Activated CD4-positive, alpha-beta memory T cell treated with anti-CD3 and anti-CD28 coated beads, Interleukin-2, amount 10 ng/mL, durations not matched to agents 7 days and 5 days (primary cell): ENCODE measurements around the gene MYLK. TPM values are rescaled to one million over a fixed set of nuclear protein-coding genes. Genes with fewer than 3 reads are reported as not detected.
"Not testable (repeated sequence)": the region's sequence is repeated elsewhere in the genome, so short reads cannot be mapped to it uniquely, and the experiment has no call there.

ENCODE experiments used
- CTCF ChIA-PET: fragments of 350-600 bp; sonication (Branson Sonifier 250); formaldehyde crosslinking; loops from one replicate; lab custom pipeline; 2021; ENCODE audit warnings: antibody characterized with exemption, inconsistent platforms; lab: Charles Lee
- POLR2A ChIA-PET: fragments of 350-600 bp; sonication (Branson Sonifier 250); formaldehyde crosslinking; loops from one replicate; lab custom pipeline; 2021; ENCODE audit warnings: antibody characterized with exemption; lab: Charles Lee
- DNase-seq: peaks from one replicate; pipeline ENCODE4 v3.0.0-alpha.2; 2020
- H3K27ac Mint-ChIP-seq: one replicate; pipeline ENCODE4 v1.8.0; 2021; ENCODE audit warnings: mild to moderate bottlenecking, mixed read lengths
- H3K27me3 Mint-ChIP-seq: one replicate; pipeline ENCODE4 v1.8.0; 2021; ENCODE audit warnings: mixed read lengths
- H3K36me3 Mint-ChIP-seq: one replicate; pipeline ENCODE4 v1.8.0; 2021; ENCODE audit warnings: low read depth, mixed read lengths
- H3K4me1 Mint-ChIP-seq: one replicate; pipeline ENCODE4 v1.8.0; 2021; ENCODE audit warnings: mixed read lengths
- H3K4me3 Mint-ChIP-seq: one replicate; pipeline ENCODE4 v1.8.0; 2021; ENCODE audit warnings: mild to moderate bottlenecking, mixed read lengths
- H3K9me3 Mint-ChIP-seq: one replicate; pipeline ENCODE4 v1.8.0; 2021; ENCODE audit warnings: mixed read lengths
- total RNA-seq, 2 experiments: library from RNA; stranded (reverse); gene quantifications; one replicate each; pipeline ENCODE4 v1.2.3, GENCODE V29; 2021

MYLK gene
- total RNA-seq, 2 experiments from 2014 or later: 0.50 to 0.68 TPM

DNA sequence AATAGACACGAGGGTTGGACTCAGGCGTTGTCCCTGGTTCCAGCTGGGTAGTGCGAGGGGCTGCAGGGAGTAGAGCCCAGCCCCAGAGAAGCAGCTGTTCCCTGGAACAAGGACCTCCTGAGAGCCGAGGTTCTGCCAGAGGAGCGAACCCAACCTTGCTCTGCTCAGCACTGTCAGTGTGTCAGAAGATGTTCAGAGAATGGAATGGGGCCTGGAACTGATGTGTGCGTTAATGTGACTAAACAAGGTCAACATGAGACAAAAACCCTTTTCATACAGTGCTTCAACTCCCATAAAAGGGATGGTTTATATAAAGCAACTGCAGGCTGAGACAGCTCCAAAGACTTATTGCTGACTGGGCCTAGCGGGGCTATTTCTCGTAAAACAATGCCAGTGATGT is 263.8 kb downstream of the MYLK start:
- Mint-ChIP-seq H3K27me3 (peaks cover 1% of the 10 kb centered on the region), H3K4me3 (no peak overlapping the region), H3K9me3 (no peaks in the 10 kb centered on the region), H3K27ac (no peak overlapping the region), H3K4me1 (no peaks in the 10 kb centered on the region), H3K36me3 (no peaks in the 10 kb centered on the region)
- POLR2A ChIA-PET: no interaction called here
- DNase-seq: no peak
- CTCF ChIA-PET: no interaction called here

- Mint-ChIP-seq H3K27me3 (peaks cover 1% of the 10 kb centered on the region), H3K4me3 (no peak overlapping the region), H3K9me3 (no peaks in the 10 kb centered on the region), H3K4me1 (no peaks in the 10 kb centered on the region), H3K27ac (no peak overlapping the region), H3K36me3 (no peaks in the 10 kb centered on the region)
- no peak for DNase-seq
- POLR2A ChIA-PET: no interaction called here
- CTCF ChIA-PET: interaction anchor here (1.2 to 1.5 kb wide), 2 partner anchors 24 to 38 kb away, joined by 3 to 6 read pairs; no protein-coding TSS in a partner anchor
These were observed 265.2 kb downstream of the MYLK start for GRCh38 chr3:123618768-123619484.

DNA sequence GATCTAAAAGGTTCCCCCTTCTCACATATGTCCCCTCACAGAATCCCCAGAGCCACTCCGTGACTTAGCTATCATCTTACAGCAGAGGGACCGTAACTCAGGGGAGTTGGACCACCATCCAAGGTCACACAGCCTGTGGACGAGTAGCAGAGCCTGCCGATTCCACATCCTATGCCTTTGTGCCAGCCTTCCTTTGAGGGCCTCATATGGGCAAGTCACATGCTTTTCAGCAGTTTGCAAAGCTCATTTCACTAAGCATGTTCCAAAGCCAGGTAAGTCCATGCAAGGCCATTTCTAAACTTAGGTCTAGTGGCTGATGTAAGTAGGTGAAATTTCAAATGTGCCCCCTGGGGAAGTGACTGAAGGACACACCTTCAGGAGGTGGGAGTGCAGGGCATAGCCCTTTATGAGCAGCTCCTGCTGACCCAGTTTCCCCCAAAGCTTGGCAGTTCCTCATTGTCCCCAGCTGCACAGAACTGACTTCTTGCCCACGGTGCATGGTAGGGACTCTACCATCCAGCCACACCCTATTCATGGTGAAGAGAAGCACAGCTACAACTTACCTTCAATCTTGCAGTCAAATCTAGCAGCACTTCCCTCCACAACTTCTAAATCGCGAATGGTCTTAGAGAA is 265.9 kb downstream of the MYLK start:
- H3K4me1 Mint-ChIP-seq: no peaks in the 10 kb centered on the region
- DNase-seq: no peak
- H3K4me3 Mint-ChIP-seq: no peak overlapping the region
- no peaks in the 10 kb centered on the region for H3K27me3 Mint-ChIP-seq
- H3K9me3 Mint-ChIP-seq: no peaks in the 10 kb centered on the region
- POLR2A ChIA-PET: no interaction called here
- no peak overlapping the region for H3K27ac Mint-ChIP-seq
- no peaks in the 10 kb centered on the region for H3K36me3 Mint-ChIP-seq
- CTCF ChIA-PET: interaction anchor here (1.2 to 1.5 kb wide), 2 partner anchors 24 to 39 kb away, joined by 3 to 6 read pairs; no protein-coding TSS in a partner anchor

- ChIA-PET CTCF (no interaction called here), POLR2A (no interaction called here)
- H3K27me3 Mint-ChIP-seq: no peaks in the 10 kb centered on the region
- DNase-seq: no peak
- no peak overlapping the region for H3K4me3 Mint-ChIP-seq
- H3K27ac Mint-ChIP-seq: no peak overlapping the region
- no peaks in the 10 kb centered on the region for H3K36me3 Mint-ChIP-seq
- H3K9me3 Mint-ChIP-seq: no peaks in the 10 kb centered on the region
- H3K4me1 Mint-ChIP-seq: no peaks in the 10 kb centered on the region
These were observed 267.5 kb downstream of the MYLK start for GRCh38 chr3:123616593-123616992.

DNA sequence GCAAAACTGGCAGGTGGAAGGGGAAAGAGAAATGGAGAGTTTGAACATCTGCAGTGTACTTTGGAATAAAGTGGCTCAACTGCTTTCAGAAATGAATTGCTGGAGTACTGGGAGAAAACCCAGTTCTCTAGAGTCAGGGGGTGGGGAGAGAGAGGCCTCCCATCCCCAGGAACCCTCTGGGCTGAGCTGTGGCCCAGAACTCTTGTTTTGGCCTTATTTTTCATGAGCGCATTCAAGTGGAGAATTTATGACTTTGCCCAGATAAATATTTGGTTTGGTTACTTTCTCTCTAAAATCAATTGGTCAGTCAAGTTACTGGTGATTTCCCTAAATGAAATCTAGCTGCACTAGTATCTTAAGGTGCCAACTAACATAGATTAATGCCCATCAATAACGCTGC is 270.6 kb downstream of the MYLK start:
- H3K4me3 Mint-ChIP-seq: no peak overlapping the region
- H3K36me3 Mint-ChIP-seq: no peaks in the 10 kb centered on the region
- H3K27ac Mint-ChIP-seq: no peak overlapping the region
- H3K9me3 Mint-ChIP-seq: no peaks in the 10 kb centered on the region
- H3K4me1 Mint-ChIP-seq: peaks cover 4% of the 10 kb centered on the region
- ChIA-PET CTCF (no interaction called here), POLR2A (no interaction called here)
- DNase-seq: no peak
- no peaks in the 10 kb centered on the region for H3K27me3 Mint-ChIP-seq

DNA sequence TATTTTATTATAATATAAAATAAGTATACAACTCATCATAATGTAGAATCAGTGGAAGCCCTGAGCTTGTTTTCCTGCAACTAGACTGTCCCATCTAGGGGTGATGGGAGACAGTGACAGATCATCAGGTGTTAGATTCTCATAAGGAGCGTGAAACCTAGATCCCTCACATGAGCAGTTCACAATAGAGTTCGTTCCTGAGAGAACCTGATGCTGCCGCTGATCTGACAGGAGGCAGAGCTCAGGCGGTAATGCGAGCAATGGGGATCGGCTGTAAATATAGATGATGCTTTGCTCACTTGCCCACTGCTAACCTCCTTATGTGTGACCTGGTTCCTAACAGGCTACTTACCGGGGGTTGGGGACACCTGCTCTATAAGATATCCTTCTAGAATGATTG is 272.5 kb downstream of the MYLK start:
- H3K36me3 Mint-ChIP-seq, POLR2A ChIA-PET, H3K4me1 Mint-ChIP-seq, H3K27ac Mint-ChIP-seq, H3K9me3 Mint-ChIP-seq, H3K27me3 Mint-ChIP-seq, H3K4me3 Mint-ChIP-seq, DNase-seq: not testable (repeated sequence)
- CTCF ChIA-PET: interaction anchor here (1.5 kb wide), 1 partner anchor 31 kb away, joined by 3 read pairs; no protein-coding TSS in a partner anchor

DNA sequence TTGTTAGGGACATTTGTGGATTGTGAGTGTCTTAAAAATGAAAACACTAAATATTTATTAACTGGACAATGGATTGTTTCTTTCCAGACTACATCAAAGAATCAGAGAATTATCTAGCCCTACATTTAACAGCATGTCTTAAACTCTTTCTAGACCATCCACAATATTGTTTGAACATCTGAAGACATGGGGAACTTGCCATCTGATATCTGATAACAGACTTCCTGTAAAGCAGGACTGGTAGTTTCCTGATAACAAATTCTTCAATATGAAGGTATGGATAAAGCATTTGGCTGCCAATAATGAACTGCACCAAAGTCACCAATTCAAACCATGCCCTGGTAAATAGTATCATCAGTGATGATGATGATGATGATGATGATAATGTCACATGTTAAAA is 273.1 kb downstream of the MYLK start:
- POLR2A ChIA-PET: no interaction called here
- no peak for DNase-seq
- H3K27ac Mint-ChIP-seq: no peak overlapping the region
- CTCF ChIA-PET: interaction anchor here (1.5 kb wide), 1 partner anchor 31 kb away, joined by 3 read pairs; no protein-coding TSS in a partner anchor
- peaks cover 9% of the 10 kb centered on the region for H3K4me1 Mint-ChIP-seq
- H3K9me3 Mint-ChIP-seq: no peaks in the 10 kb centered on the region
- H3K4me3 Mint-ChIP-seq: no peak overlapping the region
- no peaks in the 10 kb centered on the region for H3K27me3 Mint-ChIP-seq
- no peaks in the 10 kb centered on the region for H3K36me3 Mint-ChIP-seq

GRCh38 chr3:123610331-123610730 is 273.8 kb downstream of the MYLK start:
- DNase-seq: no peak
- POLR2A ChIA-PET: no interaction called here
- peaks cover 11% of the 10 kb centered on the region for H3K4me1 Mint-ChIP-seq
- no peaks in the 10 kb centered on the region for H3K9me3 Mint-ChIP-seq
- CTCF ChIA-PET: no interaction called here
- no peaks in the 10 kb centered on the region for H3K36me3 Mint-ChIP-seq
- no peaks in the 10 kb centered on the region for H3K27me3 Mint-ChIP-seq
- H3K27ac Mint-ChIP-seq: no peak overlapping the region
- H3K4me3 Mint-ChIP-seq: no peak overlapping the region

- H3K4me3 Mint-ChIP-seq: no peak overlapping the region
- no peaks in the 10 kb centered on the region for H3K27me3 Mint-ChIP-seq
These were observed 275.1 kb downstream of the MYLK start for GRCh38 chr3:123609063-123609462.

DNA sequence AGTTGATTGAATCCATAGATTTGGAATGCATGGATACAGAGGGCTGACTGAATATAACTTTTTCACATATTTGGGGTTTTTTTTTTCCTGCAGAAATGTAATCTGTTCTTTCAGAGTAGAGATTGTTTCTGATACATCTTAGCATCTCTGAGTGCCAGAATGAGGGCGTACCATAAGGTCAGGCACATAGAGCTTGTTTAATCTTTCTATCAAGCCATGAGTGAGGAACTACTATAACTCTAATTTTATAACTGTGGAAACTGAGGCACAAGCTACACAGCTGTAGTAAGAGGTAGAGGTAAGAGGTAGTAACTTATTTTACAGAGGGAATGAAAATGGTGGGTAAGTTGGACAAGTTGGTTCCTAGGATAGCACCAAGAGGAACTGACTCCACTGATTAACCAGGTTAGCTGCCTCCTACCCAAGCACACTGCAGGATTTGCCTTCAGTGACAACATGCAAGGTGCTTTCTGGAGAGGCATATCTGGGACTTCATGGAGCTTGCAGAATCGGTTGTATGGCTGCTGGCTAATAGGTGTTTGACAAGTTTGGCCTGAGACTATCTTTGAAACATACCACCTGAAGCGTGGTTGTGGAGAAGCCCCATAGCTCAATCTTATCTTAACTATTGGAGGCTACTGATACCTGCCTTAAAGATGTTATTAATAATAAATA is 275.7 kb downstream of the MYLK start:
- Mint-ChIP-seq H3K9me3 (no peaks in the 10 kb centered on the region), H3K27ac (no peak overlapping the region), H3K4me1 (peaks cover 13% of the 10 kb centered on the region), H3K27me3 (no peaks in the 10 kb centered on the region), H3K4me3 (no peak overlapping the region), H3K36me3 (no peaks in the 10 kb centered on the region)
- ChIA-PET POLR2A (no interaction called here), CTCF (no interaction called here)
- DNase-seq: no peak

More at GRCh38 chr3:123609063-123609462, 275.1 kb downstream of the MYLK start:
- Mint-ChIP-seq H3K27ac (no peak overlapping the region), H3K9me3 (no peaks in the 10 kb centered on the region), H3K36me3 (no peaks in the 10 kb centered on the region), H3K4me1 (peaks cover 13% of the 10 kb centered on the region)
- no peak for DNase-seq
- ChIA-PET CTCF (no interaction called here), POLR2A (no interaction called here)

DNA sequence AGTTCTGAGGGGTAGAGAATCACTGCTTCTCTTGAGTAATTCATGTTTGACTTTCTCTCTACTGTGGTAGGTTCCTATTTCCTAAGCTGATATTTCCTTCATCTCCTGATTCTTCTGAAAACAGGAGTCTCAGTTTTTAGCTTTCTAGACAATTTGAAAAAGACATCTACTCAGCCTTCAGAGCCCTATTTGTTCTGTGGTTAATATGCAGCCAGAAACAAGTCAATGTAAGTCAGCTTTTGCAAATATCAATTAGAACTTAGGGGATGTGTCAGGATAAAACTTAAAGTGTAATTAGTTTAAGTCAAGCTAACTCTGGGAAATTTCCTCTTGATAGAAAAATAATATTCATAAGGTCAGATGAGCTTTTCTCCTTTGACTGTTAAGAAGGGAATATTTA is 277.6 kb downstream of the MYLK start:
- POLR2A ChIA-PET: no interaction called here
- no peaks in the 10 kb centered on the region for H3K36me3 Mint-ChIP-seq
- CTCF ChIA-PET: no interaction called here
- no peaks in the 10 kb centered on the region for H3K9me3 Mint-ChIP-seq
- DNase-seq: no peak
- no peak overlapping the region for H3K27ac Mint-ChIP-seq
- no peaks in the 10 kb centered on the region for H3K27me3 Mint-ChIP-seq
- peaks cover 13% of the 10 kb centered on the region for H3K4me1 Mint-ChIP-seq
- no peak overlapping the region for H3K4me3 Mint-ChIP-seq

DNA sequence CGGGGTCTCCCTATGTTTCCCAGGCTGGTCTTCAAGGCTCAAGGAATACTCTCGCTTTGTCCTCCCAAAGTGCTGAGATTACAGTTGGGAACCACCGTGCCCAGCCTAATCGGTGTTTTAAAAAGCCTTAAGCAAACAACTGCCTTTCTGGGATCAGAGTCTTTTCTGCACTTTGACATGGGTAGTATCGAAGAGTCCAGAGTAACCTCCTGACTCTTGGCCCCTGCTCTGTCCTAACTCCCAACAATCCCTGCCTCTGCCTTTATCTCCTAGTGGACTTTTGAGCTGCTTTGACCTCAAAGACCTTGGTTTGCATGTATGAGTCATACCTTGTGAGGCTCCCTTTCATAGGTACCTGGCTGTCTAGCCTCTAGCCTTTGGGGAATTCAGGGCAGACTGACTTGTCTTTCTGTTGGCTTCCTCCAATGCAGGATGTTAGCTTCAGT is 278.3 kb downstream of the MYLK start:
- CTCF ChIA-PET: no interaction called here
- no peaks in the 10 kb centered on the region for H3K9me3 Mint-ChIP-seq

GRCh38 chr3:123603153-123603552 is 281.0 kb downstream of the MYLK start:
- H3K36me3 Mint-ChIP-seq, H3K9me3 Mint-ChIP-seq, H3K27me3 Mint-ChIP-seq, H3K27ac Mint-ChIP-seq, CTCF ChIA-PET, H3K4me3 Mint-ChIP-seq, DNase-seq, POLR2A ChIA-PET, H3K4me1 Mint-ChIP-seq: not testable (repeated sequence)

More for the DNA sequence above, 278.3 kb downstream of the MYLK start:
- DNase-seq: no peak
- Mint-ChIP-seq H3K36me3 (no peaks in the 10 kb centered on the region), H3K27me3 (no peaks in the 10 kb centered on the region), H3K4me3 (no peak overlapping the region), H3K4me1 (peaks cover 11% of the 10 kb centered on the region), H3K27ac (no peak overlapping the region)
- POLR2A ChIA-PET: no interaction called here
